Panc1 (cell line): ENCODE measurements around the gene PIP4K2A. TPM values are rescaled to one million over a fixed set of nuclear protein-coding genes. Genes with fewer than 3 reads are reported as not detected.

ENCODE experiments used
- ATAC-seq: fragments of 200-7000 bp; cut with Tn5 transposase; 2 replicates; pipeline ENCODE4 v1.9.1; 2020; ENCODE audit warnings: mild to moderate bottlenecking, moderate library complexity
- BruUV-seq: library from RNA; stranded (reverse); fragments of 400-500 nt; replicated peaks from 2 replicates; lab custom pipeline; 2021; lab: Mats Ljungman, UMichigan
- CTCF ChIA-PET: fragments of 300-600 bp; sonication (Branson Sonifier 250); formaldehyde crosslinking; loops from one replicate; lab custom pipeline; 2022; ENCODE audit warnings: antibody characterized with exemption; lab: Charles Lee
- POLR2A ChIA-PET: fragments of 300-600 bp; sonication (Branson Sonifier 250); formaldehyde crosslinking; loops from one replicate; lab custom pipeline; 2022; ENCODE audit warnings: antibody characterized with exemption; lab: Charles Lee
- DNase-seq: peaks from one replicate; pipeline ENCODE4 v3.0.0-alpha.2; 2010; ENCODE audit warnings: low read depth, low spot score
- H3K27ac ChIP-seq: 2 replicates; pipeline ENCODE4 v1.5.1; 2011; ENCODE audit warnings: mild to moderate bottlenecking, low read length, inconsistent platforms
- H3K27me3 ChIP-seq: fragments of 200-500 bp; sonication (Bioruptor generic); 2 replicates; pipeline ENCODE4 v1.6.0; 2014; ENCODE audit warnings: low read length, inconsistent platforms; ENCODE audit not compliant: control insufficient read depth, insufficient read depth
- H3K36me3 ChIP-seq: fragments of 200-500 bp; sonication (Bioruptor generic); 2 replicates; pipeline ENCODE4 v1.5.1; 2014; ENCODE audit warnings: inconsistent platforms, mild to moderate bottlenecking, low read length, moderate library complexity; ENCODE audit not compliant: control insufficient read depth, insufficient read depth
- H3K4me1 ChIP-seq: 2 replicates; pipeline ENCODE4 v1.5.1; 2011; ENCODE audit warnings: inconsistent platforms, mild to moderate bottlenecking, low read length, moderate library complexity; ENCODE audit not compliant: control insufficient read depth, insufficient read depth
- H3K4me3 ChIP-seq, 2 experiments: 2 replicates each; pipeline ENCODE4 v1.5.1; 2011 to 2012; ENCODE audit warnings: low read depth in 2 of 2, low read length in 2 of 2, mild to moderate bottlenecking in 2 of 2, inconsistent platforms in 1 of 2, moderate library complexity in 1 of 2
- H3K9me3 ChIP-seq: fragments of 200-500 bp; sonication (Bioruptor generic); 2 replicates; pipeline ENCODE4 v1.5.1; 2014; ENCODE audit warnings: low read depth, mild to moderate bottlenecking, inconsistent platforms, low read length, moderate library complexity; ENCODE audit not compliant: control insufficient read depth, insufficient read depth
- POLR2AphosphoS5 ChIP-seq: IDR thresholded peaks from 2 replicates; pipeline ENCODE4 v1.6.1; 2012; ENCODE audit warnings: mild to moderate bottlenecking, low read depth, low read length, moderate library complexity
- REST ChIP-seq, 2 experiments: IDR thresholded peaks; 2 replicates each; pipeline ENCODE4 v1.6.1; 2011 to 2012; ENCODE audit warnings: low read depth in 2 of 2, control low read depth in 1 of 2, low read length in 1 of 2, mild to moderate bottlenecking in 1 of 2, moderate library complexity in 1 of 2; ENCODE audit not compliant: insufficient read depth in 1 of 2
- SIN3A ChIP-seq: IDR thresholded peaks from 2 replicates; pipeline ENCODE4 v1.6.1; 2012; ENCODE audit warnings: low read depth, mild to moderate bottlenecking, low read length, moderate library complexity, borderline replicate concordance; ENCODE audit not compliant: insufficient read depth
- TCF7L2 ChIP-seq: IDR thresholded peaks from 2 replicates; pipeline ENCODE4 v1.6.1; 2011; ENCODE audit warnings: mild to moderate bottlenecking, low read depth, low read length, inconsistent platforms
- in situ Hi-C: cut with HindIII; loops from 2 replicates; pipeline ENCODE4 v1.10.0; 2016; ENCODE audit warnings: low sequenced_read_pairs, low pct_unique_long_range_greater_than_20kb
- intact Hi-C: fragments of 100-400 bp; cut with micrococcal nuclease; formaldehyde crosslinking; loops from one replicate; pipeline ENCODE4 v1.10.0; 2022; ENCODE audit not compliant: unreplicated experiment
- total RNA-seq: library from RNA; stranded (reverse); gene quantifications from one replicate; pipeline ENCODE4 v1.2.1, GENCODE V29; 2021; ENCODE audit not compliant: unreplicated experiment
- TF ChIP-seq, protein P1 (sequence below): fragments of 450-650 bp; IDR thresholded peaks from 2 replicates; pipeline ENCODE4 v1.5.1; 2017; ENCODE audit warnings: mild to moderate bottlenecking

The PIP4K2A gene
- total RNA-seq, 1 experiment from 2014 or later: 25.2 TPM

DNA sequence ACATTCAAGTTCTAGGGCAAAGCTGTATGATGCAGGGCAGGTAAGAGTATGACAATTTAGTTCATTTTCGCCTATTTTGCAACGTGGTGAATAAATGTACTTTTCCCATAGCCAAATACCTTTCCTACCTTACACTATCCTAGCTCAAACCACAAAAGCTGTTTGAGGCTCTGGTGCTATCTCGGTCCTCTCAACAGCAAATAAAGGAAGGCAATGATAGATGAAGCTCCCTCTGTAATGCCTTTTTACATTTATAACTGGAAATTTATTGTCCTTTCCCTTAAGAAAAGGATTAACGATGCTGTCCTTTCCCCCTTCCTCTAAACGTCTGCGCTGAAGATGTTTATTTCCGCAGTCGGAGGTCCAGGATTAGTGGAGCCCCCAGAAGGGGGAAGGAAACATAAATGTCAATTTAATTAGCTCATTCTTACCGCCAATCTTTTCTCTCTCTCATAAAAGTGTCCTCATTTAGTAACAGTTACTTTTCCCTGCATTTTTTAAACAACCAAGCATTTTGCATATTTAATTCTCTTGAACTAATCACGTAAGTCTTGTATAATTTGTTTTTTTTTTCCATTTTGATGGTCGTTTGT is 114.6 kb downstream of the PIP4K2A start:
- ChIA-PET CTCF (no interaction called here), POLR2A (no interaction called here)
- in situ Hi-C loops: no loop called here
- no peak for ATAC-seq
- Histone ChIP-seq H3K27ac (no peak overlapping the region), H3K4me3 (no peak overlapping the region), H3K9me3 (no peaks in the 10 kb centered on the region), H3K36me3 (no peaks in the 10 kb centered on the region; the same call in 1 of the 2 replicates), H3K27me3 (no peaks in the 10 kb centered on the region), H3K4me1 (peaks cover 6% of the 10 kb centered on the region)
- TF ChIP-seq REST (IDR thresholded peaks at IDR 0.05; ENCODE audit: insufficient read depth in 1 of 2, low read depth in 2 of 2, low read length in 1 of 2) (no peak), SIN3A (no peak), TCF7L2 (no peak), POLR2AphosphoS5 (no peak)
- TF ChIP-seq, protein P1, sequence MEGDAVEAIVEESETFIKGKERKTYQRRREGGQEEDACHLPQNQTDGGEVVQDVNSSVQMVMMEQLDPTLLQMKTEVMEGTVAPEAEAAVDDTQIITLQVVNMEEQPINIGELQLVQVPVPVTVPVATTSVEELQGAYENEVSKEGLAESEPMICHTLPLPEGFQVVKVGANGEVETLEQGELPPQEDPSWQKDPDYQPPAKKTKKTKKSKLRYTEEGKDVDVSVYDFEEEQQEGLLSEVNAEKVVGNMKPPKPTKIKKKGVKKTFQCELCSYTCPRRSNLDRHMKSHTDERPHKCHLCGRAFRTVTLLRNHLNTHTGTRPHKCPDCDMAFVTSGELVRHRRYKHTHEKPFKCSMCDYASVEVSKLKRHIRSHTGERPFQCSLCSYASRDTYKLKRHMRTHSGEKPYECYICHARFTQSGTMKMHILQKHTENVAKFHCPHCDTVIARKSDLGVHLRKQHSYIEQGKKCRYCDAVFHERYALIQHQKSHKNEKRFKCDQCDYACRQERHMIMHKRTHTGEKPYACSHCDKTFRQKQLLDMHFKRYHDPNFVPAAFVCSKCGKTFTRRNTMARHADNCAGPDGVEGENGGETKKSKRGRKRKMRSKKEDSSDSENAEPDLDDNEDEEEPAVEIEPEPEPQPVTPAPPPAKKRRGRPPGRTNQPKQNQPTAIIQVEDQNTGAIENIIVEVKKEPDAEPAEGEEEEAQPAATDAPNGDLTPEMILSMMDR: no peak
- no peak for DNase-seq
- intact Hi-C loops: no loop called here
- BruUV-seq: no TSS peak

DNA sequence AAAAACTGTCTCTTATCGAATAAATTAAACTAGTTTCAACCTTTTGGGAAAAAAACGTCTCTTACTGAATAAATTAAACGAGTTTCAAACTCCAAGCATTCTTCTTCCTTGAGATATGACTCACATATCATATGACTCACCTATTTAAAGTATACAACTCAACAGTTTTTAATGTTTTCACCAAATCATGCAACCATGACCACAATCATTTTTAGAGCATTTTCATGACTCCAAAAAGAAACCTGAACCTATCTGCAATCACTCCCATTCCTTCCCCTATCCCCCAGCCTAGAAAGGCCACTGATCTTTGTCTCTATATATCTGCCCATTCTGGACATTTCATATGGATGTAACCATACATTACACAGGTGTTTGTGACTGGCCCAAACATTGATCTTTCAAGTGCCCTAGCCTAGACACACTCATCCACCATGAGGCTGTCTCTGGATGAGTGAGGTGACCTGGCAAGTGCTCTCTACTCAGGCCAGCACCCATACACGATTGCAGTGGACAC is 115.3 kb downstream of the PIP4K2A start:
- intact Hi-C loops: no loop called here
- Histone ChIP-seq H3K27ac (no peak overlapping the region), H3K9me3 (no peaks in the 10 kb centered on the region), H3K4me1 (peaks cover 6% of the 10 kb centered on the region), H3K27me3 (no peaks in the 10 kb centered on the region), H3K36me3 (no peaks in the 10 kb centered on the region; the same call in 1 of the 2 replicates), H3K4me3 (no peak overlapping the region)
- no TSS peak for BruUV-seq
- ChIA-PET CTCF (no interaction called here), POLR2A (no interaction called here)
- TF ChIP-seq, protein P1: no peak
- no peak for TF ChIP-seq REST (IDR thresholded peaks at IDR 0.05; ENCODE audit: insufficient read depth in 1 of 2, low read depth in 2 of 2, low read length in 1 of 2)
- no peak for TF ChIP-seq POLR2AphosphoS5
- TF ChIP-seq SIN3A: no peak
- no peak for TF ChIP-seq TCF7L2
- DNase-seq: no peak
- in situ Hi-C loops: no loop called here
- ATAC-seq: peak; percentile 73
